ENCODE data around the gene DOCK4.

Gene DOCK4

GRCh38 chr7:112053737-112054069, 152.5 kb downstream of the DOCK4 start:
- Histone ChIP-seq H3K36me3 (ENCODE audit: control insufficient read depth, insufficient read depth, low read length) (no peaks in the 10 kb centered on the region), H3K4me1 (ENCODE audit: control insufficient read depth, insufficient read depth, low read length) (peaks cover 1% of the 10 kb centered on the region; the same call in 1 of the 2 replicates), H3K27ac (ENCODE audit: low read length) (no peak overlapping the region), H3K27me3 (ENCODE audit: control insufficient read depth, insufficient read depth, low read length) (no peaks in the 10 kb centered on the region), H3K9me3 (ENCODE audit: control insufficient read depth, insufficient read depth, low read length) (no peaks in the 10 kb centered on the region), H3K4me3 (ENCODE audit: low read length) (no peak overlapping the region)
- WGBS (ENCODE audit: insufficient coverage, insufficient read length) = no CpG with 5 or more reads among the region's 5 CpGs
- no peak for DNase-seq (ENCODE audit: low read depth, low spot score)

- no CpG with 5 or more reads among the region's 1 CpG for WGBS (ENCODE audit: insufficient coverage, insufficient read length)
- Histone ChIP-seq H3K4me3 (ENCODE audit: low read length) (no peak overlapping the region), H3K36me3 (ENCODE audit: control insufficient read depth, insufficient read depth, low read length) (no peaks in the 10 kb centered on the region), H3K27ac (ENCODE audit: low read length) (no peak overlapping the region), H3K27me3 (ENCODE audit: control insufficient read depth, insufficient read depth, low read length) (no peaks in the 10 kb centered on the region), H3K9me3 (ENCODE audit: control insufficient read depth, insufficient read depth, low read length) (no peaks in the 10 kb centered on the region), H3K4me1 (ENCODE audit: control insufficient read depth, insufficient read depth, low read length) (peaks cover 1% of the 10 kb centered on the region; the same call in 1 of the 2 replicates)
- no peak for DNase-seq (ENCODE audit: low read depth, low spot score)
Observed at GRCh38 chr7:112052993-112053736, 153.0 kb downstream of the DOCK4 start.

GRCh38 chr7:112052498-112052897, 153.7 kb downstream of the DOCK4 start:
- no peaks in the 10 kb centered on the region for H3K27me3 ChIP-seq (ENCODE audit: control insufficient read depth, insufficient read depth, low read length)
- no CpG with 5 or more reads among the region's 1 CpG for WGBS (ENCODE audit: insufficient coverage, insufficient read length)
- H3K4me3 ChIP-seq (ENCODE audit: low read length) = no peak overlapping the region
- H3K36me3 ChIP-seq (ENCODE audit: control insufficient read depth, insufficient read depth, low read length) = no peaks in the 10 kb centered on the region
- H3K4me1 ChIP-seq (ENCODE audit: control insufficient read depth, insufficient read depth, low read length) = peaks cover 1% of the 10 kb centered on the region; the same call in 1 of the 2 replicates
- no peak overlapping the region for H3K27ac ChIP-seq (ENCODE audit: low read length)
- DNase-seq (ENCODE audit: low read depth, low spot score) = no peak
- no peaks in the 10 kb centered on the region for H3K9me3 ChIP-seq (ENCODE audit: control insufficient read depth, insufficient read depth, low read length)

GRCh38 chr7:112050250-112050881, 155.8 kb downstream of the DOCK4 start:
- H3K27me3 ChIP-seq (ENCODE audit: control insufficient read depth, insufficient read depth, low read length) = no peaks in the 10 kb centered on the region
- no peak overlapping the region for H3K27ac ChIP-seq (ENCODE audit: low read length)
- DNase-seq (ENCODE audit: low read depth, low spot score) = no peak
- H3K36me3 ChIP-seq (ENCODE audit: control insufficient read depth, insufficient read depth, low read length) = no peaks in the 10 kb centered on the region
- H3K4me3 ChIP-seq (ENCODE audit: low read length) = no peak overlapping the region
- WGBS (ENCODE audit: insufficient coverage, insufficient read length) = no CpG with 5 or more reads among the region's 4 CpGs
- peaks cover 1% of the 10 kb centered on the region; the same call in 1 of the 2 replicates for H3K4me1 ChIP-seq (ENCODE audit: control insufficient read depth, insufficient read depth, low read length)
- H3K9me3 ChIP-seq (ENCODE audit: control insufficient read depth, insufficient read depth, low read length) = no peaks in the 10 kb centered on the region

- Histone ChIP-seq H3K27me3 (ENCODE audit: control insufficient read depth, insufficient read depth, low read length) (no peaks in the 10 kb centered on the region), H3K9me3 (ENCODE audit: control insufficient read depth, insufficient read depth, low read length) (no peaks in the 10 kb centered on the region), H3K36me3 (ENCODE audit: control insufficient read depth, insufficient read depth, low read length) (no peaks in the 10 kb centered on the region), H3K27ac (ENCODE audit: low read length) (no peak overlapping the region), H3K4me1 (ENCODE audit: control insufficient read depth, insufficient read depth, low read length) (peaks cover 1% of the 10 kb centered on the region; the same call in 1 of the 2 replicates), H3K4me3 (ENCODE audit: low read length) (no peak overlapping the region)
- no CpG with 5 or more reads among the region's 2 CpGs for WGBS (ENCODE audit: insufficient coverage, insufficient read length)
- no peak for DNase-seq (ENCODE audit: low read depth, low spot score)
Observed at GRCh38 chr7:112049555-112050249, 156.5 kb downstream of the DOCK4 start.

- Histone ChIP-seq H3K36me3 (ENCODE audit: control insufficient read depth, insufficient read depth, low read length) (no peaks in the 10 kb centered on the region), H3K27ac (ENCODE audit: low read length) (no peak overlapping the region), H3K9me3 (ENCODE audit: control insufficient read depth, insufficient read depth, low read length) (no peaks in the 10 kb centered on the region), H3K27me3 (ENCODE audit: control insufficient read depth, insufficient read depth, low read length) (no peaks in the 10 kb centered on the region), H3K4me1 (ENCODE audit: control insufficient read depth, insufficient read depth, low read length) (no peaks in the 10 kb centered on the region), H3K4me3 (ENCODE audit: low read length) (no peak overlapping the region)
- no peak for DNase-seq (ENCODE audit: low read depth, low spot score)
- WGBS (ENCODE audit: insufficient coverage, insufficient read length) = no CpG with 5 or more reads among the region's 2 CpGs
Observed at GRCh38 chr7:112047421-112047820, 158.8 kb downstream of the DOCK4 start.

- Histone ChIP-seq H3K4me1 (ENCODE audit: control insufficient read depth, insufficient read depth, low read length) (no peaks in the 10 kb centered on the region), H3K36me3 (ENCODE audit: control insufficient read depth, insufficient read depth, low read length) (no peaks in the 10 kb centered on the region), H3K9me3 (ENCODE audit: control insufficient read depth, insufficient read depth, low read length) (no peaks in the 10 kb centered on the region), H3K4me3 (ENCODE audit: low read length) (no peak overlapping the region), H3K27ac (ENCODE audit: low read length) (no peak overlapping the region), H3K27me3 (ENCODE audit: control insufficient read depth, insufficient read depth, low read length) (no peaks in the 10 kb centered on the region)
- DNase-seq (ENCODE audit: low read depth, low spot score) = no peak
Observed at GRCh38 chr7:112045222-112045621, 161.0 kb downstream of the DOCK4 start.

- Histone ChIP-seq H3K36me3 (ENCODE audit: control insufficient read depth, insufficient read depth, low read length) (no peaks in the 10 kb centered on the region), H3K9me3 (ENCODE audit: control insufficient read depth, insufficient read depth, low read length) (no peaks in the 10 kb centered on the region), H3K27me3 (ENCODE audit: control insufficient read depth, insufficient read depth, low read length) (no peaks in the 10 kb centered on the region), H3K4me1 (ENCODE audit: control insufficient read depth, insufficient read depth, low read length) (no peaks in the 10 kb centered on the region), H3K27ac (ENCODE audit: low read length) (no peak overlapping the region), H3K4me3 (ENCODE audit: low read length) (no peak overlapping the region)
- no peak for DNase-seq (ENCODE audit: low read depth, low spot score)
- no CpG with 5 or more reads among the region's 8 CpGs for WGBS (ENCODE audit: insufficient coverage, insufficient read length)
Observed at GRCh38 chr7:112042631-112043030, 163.6 kb downstream of the DOCK4 start.

GRCh38 chr7:112038353-112038752, 167.8 kb downstream of the DOCK4 start:
- H3K36me3 ChIP-seq (ENCODE audit: control insufficient read depth, insufficient read depth, low read length) = no peaks in the 10 kb centered on the region
- no peak for DNase-seq (ENCODE audit: low read depth, low spot score)
- no peak overlapping the region for H3K27ac ChIP-seq (ENCODE audit: low read length)
- no peaks in the 10 kb centered on the region for H3K4me1 ChIP-seq (ENCODE audit: control insufficient read depth, insufficient read depth, low read length)
- WGBS (ENCODE audit: insufficient coverage, insufficient read length) = no CpG with 5 or more reads among the region's 1 CpG
- H3K4me3 ChIP-seq (ENCODE audit: low read length) = no peak overlapping the region
- H3K27me3 ChIP-seq (ENCODE audit: control insufficient read depth, insufficient read depth, low read length) = no peaks in the 10 kb centered on the region
- H3K9me3 ChIP-seq (ENCODE audit: control insufficient read depth, insufficient read depth, low read length) = no peaks in the 10 kb centered on the region

- no peak overlapping the region for H3K27ac ChIP-seq (ENCODE audit: low read length)
- no peak overlapping the region for H3K4me3 ChIP-seq (ENCODE audit: low read length)
- H3K27me3 ChIP-seq (ENCODE audit: control insufficient read depth, insufficient read depth, low read length) = no peaks in the 10 kb centered on the region
- no peaks in the 10 kb centered on the region for H3K4me1 ChIP-seq (ENCODE audit: control insufficient read depth, insufficient read depth, low read length)
- no CpG with 5 or more reads among the region's 2 CpGs for WGBS (ENCODE audit: insufficient coverage, insufficient read length)
- no peaks in the 10 kb centered on the region for H3K36me3 ChIP-seq (ENCODE audit: control insufficient read depth, insufficient read depth, low read length)
- no peaks in the 10 kb centered on the region for H3K9me3 ChIP-seq (ENCODE audit: control insufficient read depth, insufficient read depth, low read length)
- DNase-seq (ENCODE audit: low read depth, low spot score) = no peak
Observed at GRCh38 chr7:112036071-112036470, 170.1 kb downstream of the DOCK4 start.

Measured in iPS DF 6.9 (cell line).